Lung (tissue), 12 donors: ENCODE measurements around the gene FAM184A. TPM values are rescaled to one million over a fixed set of nuclear protein-coding genes. Genes with fewer than 3 reads are reported as not detected.
"Not testable (repeated sequence)": the region's sequence is repeated elsewhere in the genome, so short reads cannot be mapped to it uniquely, and the experiment has no call there.

Experiments used
- ATAC-seq: fragments of 200-7000 bp; cut with Tn5 transposase; one replicate; pipeline ENCODE4 v1.9.1; 2020; ENCODE audit warnings: moderate number of reproducible peaks; ENCODE audit not compliant: insufficient read depth, low FRiP score
- DNase-seq, 3 donors: peaks; one replicate each; pipeline ENCODE4 v3.0.0-alpha.2; 2013 to 2017
- H3K27ac ChIP-seq, 2 donors: one replicate each; pipeline ENCODE4 v1.5.1; 2013; ENCODE audit warnings: mild to moderate bottlenecking in 2 of 2, moderate library complexity in 2 of 2, control low read depth in 1 of 2, inconsistent platforms in 1 of 2, low read depth in 1 of 2, low read length in 1 of 2
- H3K27me3 ChIP-seq, 3 donors: one replicate each; pipeline ENCODE4 v1.5.1; 2013; ENCODE audit warnings: low read length in 2 of 3; ENCODE audit not compliant: control insufficient read depth in 3 of 3, insufficient read depth in 3 of 3
- H3K36me3 ChIP-seq, 4 donors: one replicate each; pipeline ENCODE4 v1.5.1; 2013; ENCODE audit warnings: low read length in 4 of 4, mild to moderate bottlenecking in 1 of 4, moderate library complexity in 1 of 4; ENCODE audit not compliant: control insufficient read depth in 4 of 4, insufficient read depth in 4 of 4
- H3K4me1 ChIP-seq, 5 donors: one replicate each; pipeline ENCODE4 v1.5.1; 2013; ENCODE audit warnings: low read length in 5 of 5, mild to moderate bottlenecking in 2 of 5, moderate library complexity in 1 of 5; ENCODE audit not compliant: control insufficient read depth in 5 of 5, insufficient read depth in 5 of 5
- H3K4me3 ChIP-seq: one replicate; pipeline ENCODE4 v1.5.1; 2013; ENCODE audit warnings: mild to moderate bottlenecking, control low read depth, moderate library complexity
- H3K9ac ChIP-seq, 2 donors: one replicate each; pipeline ENCODE4 v1.5.1; 2013; ENCODE audit warnings: low read length in 2 of 2, control low read depth in 1 of 2; ENCODE audit not compliant: insufficient read depth in 1 of 2
- H3K9me3 ChIP-seq, 4 donors: one replicate each; pipeline ENCODE4 v1.5.1; 2013; ENCODE audit warnings: low read length in 3 of 4, mild to moderate bottlenecking in 1 of 4, moderate library complexity in 1 of 4; ENCODE audit not compliant: control insufficient read depth in 4 of 4, insufficient read depth in 3 of 4
- WGBS, 2 donors: extraction: QIAGEN DNeasy Blood & Tissue Kit; methylation state at CpG; one replicate each; pipeline ENCODE4 v1.1.7; 2013; 5-methylcytosine and 5-hydroxymethylcytosine counted together
- polyA plus RNA-seq, 2 donors: library from polyadenylated mRNA; stranded (reverse); fragments of 200-250 nt; gene quantifications; one replicate each; pipeline ENCODE4 v1.2.1, GENCODE V29; 2013
- total RNA-seq, 2 donors: library from RNA; depleted of rRNA in 1 of 2; stranded (reverse); fragments of >200 nt in 1 of 2; gene quantifications; one replicate each; pipeline ENCODE4 v1.2.1, GENCODE V29; 2014 to 2021
- TF ChIP-seq, protein P1 (sequence below): IDR thresholded peaks from 2 replicates; pipeline ENCODE4 v1.5.1; 2012; ENCODE audit warnings: mild to moderate bottlenecking; ENCODE audit errors: control extremely low read depth, extremely low read depth
- donor health status: control.
- donor health status: control.
- donor health status: Bipolar disorder and iron deficiency.
- donor health status: healthy.
- donor health status: DM: yes; HTN: yes; CAD: no.

FAM184A gene
- total and polyA plus RNA-seq, 4 donors = 4.4 to 63.4 (median 22.7) TPM

- Histone ChIP-seq H3K4me3 (no peak overlapping the region), H3K9me3 (no peaks in the 10 kb centered on the region), H3K36me3 (no peaks in the 10 kb centered on the region), H3K27me3 (no peaks in the 10 kb centered on the region), H3K4me1 (no peaks in the 10 kb centered on the region), H3K27ac (no peak overlapping the region), H3K9ac (no peak overlapping the region)
- TF ChIP-seq, protein P1, sequence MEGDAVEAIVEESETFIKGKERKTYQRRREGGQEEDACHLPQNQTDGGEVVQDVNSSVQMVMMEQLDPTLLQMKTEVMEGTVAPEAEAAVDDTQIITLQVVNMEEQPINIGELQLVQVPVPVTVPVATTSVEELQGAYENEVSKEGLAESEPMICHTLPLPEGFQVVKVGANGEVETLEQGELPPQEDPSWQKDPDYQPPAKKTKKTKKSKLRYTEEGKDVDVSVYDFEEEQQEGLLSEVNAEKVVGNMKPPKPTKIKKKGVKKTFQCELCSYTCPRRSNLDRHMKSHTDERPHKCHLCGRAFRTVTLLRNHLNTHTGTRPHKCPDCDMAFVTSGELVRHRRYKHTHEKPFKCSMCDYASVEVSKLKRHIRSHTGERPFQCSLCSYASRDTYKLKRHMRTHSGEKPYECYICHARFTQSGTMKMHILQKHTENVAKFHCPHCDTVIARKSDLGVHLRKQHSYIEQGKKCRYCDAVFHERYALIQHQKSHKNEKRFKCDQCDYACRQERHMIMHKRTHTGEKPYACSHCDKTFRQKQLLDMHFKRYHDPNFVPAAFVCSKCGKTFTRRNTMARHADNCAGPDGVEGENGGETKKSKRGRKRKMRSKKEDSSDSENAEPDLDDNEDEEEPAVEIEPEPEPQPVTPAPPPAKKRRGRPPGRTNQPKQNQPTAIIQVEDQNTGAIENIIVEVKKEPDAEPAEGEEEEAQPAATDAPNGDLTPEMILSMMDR = no peak
- no peak for DNase-seq
- WGBS, 2 donors = 70 to 74% methylated on average over 5 of the region's 5 CpGs
- no peak for ATAC-seq
Observed at GRCh38 chr6:119105282-119105681, 26.8 kb upstream of the FAM184A start.

GRCh38 chr6:119102901-119103300 is 24.4 kb upstream of the FAM184A start:
- DNase-seq = no peak
- Histone ChIP-seq H3K9me3 (no peaks in the 10 kb centered on the region), H3K9ac (no peak overlapping the region), H3K4me1 (peaks cover 0 to under 1% (median 0%) of the 10 kb centered on the region in 5 donors), H3K4me3 (no peak overlapping the region), H3K27ac (no peak overlapping the region), H3K27me3 (no peaks in the 10 kb centered on the region), H3K36me3 (no peaks in the 10 kb centered on the region)
- no peak for ATAC-seq
- 92% methylated on average over 2 of the region's 2 CpGs for WGBS, 2 donors
- TF ChIP-seq, protein P1 = no peak

DNA sequence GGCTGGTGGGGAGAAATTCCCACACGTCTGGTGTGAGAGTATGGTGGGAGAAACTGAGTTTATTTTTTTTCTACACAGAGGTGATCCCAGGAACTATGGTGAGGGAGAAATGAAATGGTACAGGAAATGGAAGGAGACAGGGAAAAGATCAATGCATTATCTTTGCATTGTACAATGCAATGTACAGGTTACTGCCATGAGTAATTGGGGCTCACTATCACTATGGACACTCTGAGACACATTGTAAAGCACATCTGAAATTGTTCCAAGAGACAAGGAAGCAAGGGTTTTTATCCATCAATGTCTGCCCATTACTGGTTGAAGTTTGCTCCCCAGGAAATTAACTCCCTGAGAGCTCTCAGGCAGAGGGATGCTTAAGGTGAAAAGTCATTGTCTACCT is 21.7 kb upstream of the FAM184A start:
- Histone ChIP-seq H3K9ac (no peak overlapping the region), H3K4me3 (no peak overlapping the region), H3K9me3 (no peaks in the 10 kb centered on the region), H3K36me3 (no peaks in the 10 kb centered on the region), H3K27me3 (no peaks in the 10 kb centered on the region), H3K4me1 (peaks cover 0 to 15% (median 3%) of the 10 kb centered on the region in 5 donors), H3K27ac (no peak overlapping the region)
- WGBS, 2 donors = 88 to 98% methylated on average over 1 of the region's 1 CpG
- TF ChIP-seq, protein P1 = no peak
- ATAC-seq = no peak
- DNase-seq = no peak

DNA sequence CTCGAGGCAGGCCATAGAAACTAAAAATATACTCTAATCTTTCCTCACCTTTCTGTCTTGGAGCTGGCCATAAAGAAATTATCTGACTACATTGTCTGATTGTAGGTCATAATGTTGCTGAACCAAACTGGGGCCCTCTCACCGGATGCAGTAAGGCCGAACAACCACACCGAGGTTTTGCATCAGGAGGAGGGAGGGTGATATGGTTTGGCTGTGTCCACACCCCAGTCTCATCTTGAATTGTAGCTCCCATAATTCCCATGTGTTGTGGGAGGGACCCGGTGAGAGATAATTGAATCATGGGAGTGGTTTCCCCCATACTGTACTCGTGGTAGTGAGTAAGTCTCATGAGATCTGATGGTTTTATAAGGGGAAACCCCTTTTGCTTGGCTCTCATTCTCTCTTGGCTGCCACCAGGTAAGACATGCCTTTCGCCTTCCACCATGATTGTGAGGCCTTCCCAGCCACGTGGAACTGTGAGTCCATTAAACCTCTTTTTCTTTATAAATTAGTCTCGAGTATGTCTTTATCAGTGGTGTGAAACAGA is 19.4 kb upstream of the FAM184A start:
- peaks cover 0 to 15% (median 3%) of the 10 kb centered on the region in 5 donors for H3K4me1 ChIP-seq
- not testable (repeated sequence) for H3K9ac ChIP-seq, H3K27ac ChIP-seq, ATAC-seq, H3K27me3 ChIP-seq, H3K4me3 ChIP-seq, H3K36me3 ChIP-seq, DNase-seq, H3K9me3 ChIP-seq
- WGBS, 2 donors = 87 to 91% methylated on average over 9 of the region's 9 CpGs
